ENCODE measurements around the gene VWC2L. TPM values are rescaled to one million over a fixed set of nuclear protein-coding genes. Genes with fewer than 3 reads are reported as not detected.

The VWC2L gene
- polyA plus RNA-seq, 1 experiment, result not detected

DNA sequence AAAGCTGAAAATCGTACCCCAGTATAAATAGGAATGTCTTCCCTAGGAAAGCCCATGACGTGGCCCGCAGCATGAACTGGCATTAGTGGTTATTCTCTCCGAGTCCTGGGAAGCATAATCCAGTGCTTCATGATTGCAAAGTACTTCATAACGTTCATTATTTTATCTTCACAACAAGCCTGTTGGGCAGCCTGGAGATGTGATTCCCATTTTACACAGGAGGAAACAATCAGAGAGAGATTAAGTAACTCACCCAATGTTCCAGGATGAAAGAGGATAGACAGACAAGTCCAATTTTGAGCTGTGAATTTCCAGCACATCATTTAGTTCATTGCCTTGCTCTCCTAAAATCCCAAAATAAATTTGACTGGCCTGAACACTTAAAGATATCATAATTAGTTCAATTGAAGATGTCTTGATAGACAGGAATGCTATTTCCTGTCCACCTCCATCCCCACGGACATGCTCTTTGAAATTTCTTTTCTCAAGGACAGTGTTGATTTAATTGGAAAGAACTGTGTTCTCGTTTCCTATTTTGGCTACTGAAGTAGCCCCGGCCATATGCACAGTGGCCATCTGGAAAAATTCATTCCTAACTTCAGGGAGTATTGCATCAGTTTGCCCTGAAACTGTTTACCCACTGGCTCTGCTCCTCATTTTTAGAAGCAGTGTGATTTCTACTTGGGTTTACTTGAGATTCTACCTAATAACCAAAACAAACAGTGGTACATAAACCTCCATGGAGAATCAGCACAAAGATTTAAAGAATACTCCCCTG lies 93.9 kb downstream of the VWC2L start:
- H3K27me3 ChIP-seq (ENCODE audit: control insufficient read depth, insufficient read depth, low read length), result no peaks in the 10 kb centered on the region
- TF ChIP-seq, protein P1, sequence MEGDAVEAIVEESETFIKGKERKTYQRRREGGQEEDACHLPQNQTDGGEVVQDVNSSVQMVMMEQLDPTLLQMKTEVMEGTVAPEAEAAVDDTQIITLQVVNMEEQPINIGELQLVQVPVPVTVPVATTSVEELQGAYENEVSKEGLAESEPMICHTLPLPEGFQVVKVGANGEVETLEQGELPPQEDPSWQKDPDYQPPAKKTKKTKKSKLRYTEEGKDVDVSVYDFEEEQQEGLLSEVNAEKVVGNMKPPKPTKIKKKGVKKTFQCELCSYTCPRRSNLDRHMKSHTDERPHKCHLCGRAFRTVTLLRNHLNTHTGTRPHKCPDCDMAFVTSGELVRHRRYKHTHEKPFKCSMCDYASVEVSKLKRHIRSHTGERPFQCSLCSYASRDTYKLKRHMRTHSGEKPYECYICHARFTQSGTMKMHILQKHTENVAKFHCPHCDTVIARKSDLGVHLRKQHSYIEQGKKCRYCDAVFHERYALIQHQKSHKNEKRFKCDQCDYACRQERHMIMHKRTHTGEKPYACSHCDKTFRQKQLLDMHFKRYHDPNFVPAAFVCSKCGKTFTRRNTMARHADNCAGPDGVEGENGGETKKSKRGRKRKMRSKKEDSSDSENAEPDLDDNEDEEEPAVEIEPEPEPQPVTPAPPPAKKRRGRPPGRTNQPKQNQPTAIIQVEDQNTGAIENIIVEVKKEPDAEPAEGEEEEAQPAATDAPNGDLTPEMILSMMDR (IDR thresholded peaks at IDR 0.05; ENCODE audit: insufficient read depth, low read depth, low read length), result no peak
- no peak for DNase-seq (ENCODE audit: low read depth)
- CTCF ChIA-PET, result no interaction called here
- H3K36me3 ChIP-seq (ENCODE audit: control insufficient read depth, insufficient read depth, low read length), result no peaks in the 10 kb centered on the region
- POLR2A ChIA-PET, result no interaction called here
- no peak overlapping the region for H3K4me3 ChIP-seq (ENCODE audit: low read depth, low read length)

- H3K36me3 ChIP-seq (ENCODE audit: control insufficient read depth, insufficient read depth, low read length), result no peaks in the 10 kb centered on the region
- POLR2A ChIA-PET, result no interaction called here
- H3K4me3 ChIP-seq (ENCODE audit: low read depth, low read length), result no peak overlapping the region
- DNase-seq (ENCODE audit: low read depth), result no peak
- CTCF ChIA-PET, result no interaction called here
- H3K27me3 ChIP-seq (ENCODE audit: control insufficient read depth, insufficient read depth, low read length), result no peaks in the 10 kb centered on the region
- TF ChIP-seq, protein P1 (IDR thresholded peaks at IDR 0.05; ENCODE audit: insufficient read depth, low read depth, low read length), result no peak
These were observed 96.2 kb downstream of the VWC2L start for GRCh38 chr2:214507032-214507431.

GRCh38 chr2:214514704-214515103 lies 103.8 kb downstream of the VWC2L start:
- Histone ChIP-seq H3K4me3 (ENCODE audit: low read depth, low read length) (no peak overlapping the region), H3K27me3 (ENCODE audit: control insufficient read depth, insufficient read depth, low read length) (no peaks in the 10 kb centered on the region), H3K36me3 (ENCODE audit: control insufficient read depth, insufficient read depth, low read length) (no peaks in the 10 kb centered on the region)
- ChIA-PET CTCF (no interaction called here), POLR2A (no interaction called here)
- no peak for DNase-seq (ENCODE audit: low read depth)
- TF ChIP-seq, protein P1 (IDR thresholded peaks at IDR 0.05; ENCODE audit: insufficient read depth, low read depth, low read length), result no peak

DNA sequence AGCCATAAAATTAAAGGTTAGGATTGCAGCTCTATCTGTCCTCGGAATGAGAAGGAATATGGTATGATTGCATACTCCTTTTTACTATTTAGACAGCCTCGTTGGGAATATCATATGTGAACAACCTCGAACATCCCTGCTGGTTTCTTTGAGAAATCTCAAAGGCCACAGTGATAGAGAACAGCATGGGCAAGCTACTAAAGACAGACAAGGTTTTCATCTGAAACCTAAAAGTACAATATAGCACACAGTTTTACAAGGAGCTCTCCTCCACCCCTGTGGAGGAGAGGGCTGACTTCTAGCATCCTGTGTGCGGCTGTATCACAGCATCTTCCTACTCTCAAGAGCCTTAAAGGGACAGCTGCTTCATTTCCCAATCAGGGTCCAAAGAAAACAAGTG lies 104.3 kb downstream of the VWC2L start:
- TF ChIP-seq, protein P1 (IDR thresholded peaks at IDR 0.05; ENCODE audit: insufficient read depth, low read depth, low read length), result no peak
- CTCF ChIA-PET, result no interaction called here

GRCh38 chr2:214519258-214519818 lies 108.5 kb downstream of the VWC2L start:
- ChIA-PET CTCF (no interaction called here), POLR2A (no interaction called here)
- TF ChIP-seq, protein P1 (IDR thresholded peaks at IDR 0.05; ENCODE audit: insufficient read depth, low read depth, low read length), result no peak
- Histone ChIP-seq H3K4me3 (ENCODE audit: low read depth, low read length) (no peak overlapping the region), H3K27me3 (ENCODE audit: control insufficient read depth, insufficient read depth, low read length) (no peaks in the 10 kb centered on the region), H3K36me3 (ENCODE audit: control insufficient read depth, insufficient read depth, low read length) (no peaks in the 10 kb centered on the region)
- DNase-seq (ENCODE audit: low read depth), result no peak

More for the DNA sequence above, 104.3 kb downstream of the VWC2L start:
- H3K27me3 ChIP-seq (ENCODE audit: control insufficient read depth, insufficient read depth, low read length), result no peaks in the 10 kb centered on the region
- no peak for DNase-seq (ENCODE audit: low read depth)
- H3K36me3 ChIP-seq (ENCODE audit: control insufficient read depth, insufficient read depth, low read length), result no peaks in the 10 kb centered on the region
- POLR2A ChIA-PET, result no interaction called here
- H3K4me3 ChIP-seq (ENCODE audit: low read depth, low read length), result no peak overlapping the region

All from BJ (cell line).